ENCODE data around the gene TMEM238L. TPM values are rescaled to one million over a fixed set of nuclear protein-coding genes. Genes with fewer than 3 reads are reported as not detected.
A peak's percentile ranks its signal among the peaks of the same experiment; 100 is the strongest.

The TMEM238L gene
- total and polyA plus RNA-seq, 9 of the 15 experiments (the other 6 are each of a cell fraction or from before 2014, with no cell fraction given), result not detected

GRCh38 chr17:10790491-10791401 lies 13.2 kb downstream of the TMEM238L start (continued):
- TF ChIP-seq MCM5 (IDR thresholded peaks at IDR 0.05; ENCODE audit: low read depth) (no peak), ETV5 (CRISPR knock-in tag; IDR thresholded peaks at IDR 0.05; ENCODE audit: low read depth) (no peak), ZNF280B (CRISPR knock-in tag; IDR thresholded peaks at IDR 0.05) (no peak), MBD2 (IDR thresholded peaks at IDR 0.05; ENCODE audit: borderline replicate concordance, low read depth) (0 out of 2 replicates have a peak, but pooled peaks have one; percentile 23), ZNF384 (IDR thresholded peaks at IDR 0.05; ENCODE audit: low read depth, low read length) (no peak), YY1 (IDR thresholded peaks at IDR 0.05; ENCODE audit: borderline replicate concordance in 1 of 3, control insufficient read depth in 1 of 3, extremely low read depth in 1 of 3, insufficient read depth in 3 of 3, insufficient read length in 1 of 3, insufficient replicate concordance in 2 of 3, low read depth in 1 of 3, low read length in 2 of 3) (no peak), SRSF3 (IDR thresholded peaks at IDR 0.05; ENCODE audit: insufficient read depth, low read length) (no peak), HIVEP1 (CRISPR knock-in tag; IDR thresholded peaks at IDR 0.05) (no peak), SRSF9 (IDR thresholded peaks at IDR 0.05; ENCODE audit: borderline replicate concordance, low read depth, low read length) (no peak), ZSCAN29 (IDR thresholded peaks at IDR 0.05) (no peak), MAZ (CRISPR knock-in tag; conservative IDR thresholded peaks at IDR 0.05 in 1 of 2, IDR thresholded peaks at IDR 0.05 in 1 of 2) (no peak), RBBP5 (IDR thresholded peaks at IDR 0.05; ENCODE audit: borderline replicate concordance, insufficient read depth, low read length, poor library complexity, severe bottlenecking) (no peak), ILK (tag; IDR thresholded peaks at IDR 0.05; ENCODE audit: borderline replicate concordance, low read depth) (no peak), CHCHD3 (CRISPR knock-in tag; IDR thresholded peaks at IDR 0.05) (peak; percentile 28; the same call in 1 of the 2 replicates), TEAD2 (tag; IDR thresholded peaks at IDR 0.05) (no peak), CEBPB (tag; IDR thresholded peaks at IDR 0.05) (no peak), ADNP (tag; IDR thresholded peaks at IDR 0.05) (no peak), THRB (CRISPR knock-in tag; conservative IDR thresholded peaks at IDR 0.05) (0 out of 2 replicates have a peak, but pooled peaks have one; percentile 22), FIP1L1 (IDR thresholded peaks at IDR 0.05; ENCODE audit: low read depth, low read length, poor library complexity, severe bottlenecking) (no peak), DACH1 (IDR thresholded peaks at IDR 0.05; ENCODE audit: partially characterized antibody) (no peak), EP400 (IDR thresholded peaks at IDR 0.05) (no peak), HOXB6 (CRISPR knock-in tag; IDR thresholded peaks at IDR 0.05; ENCODE audit: borderline replicate concordance) (no peak), HNRNPLL (IDR thresholded peaks at IDR 0.05; ENCODE audit: low read depth, low read length, poor library complexity, severe bottlenecking) (no peak), CTBP1 (IDR thresholded peaks at IDR 0.05; ENCODE audit: borderline replicate concordance) (no peak)

Measured in K562 (cell line).